Fibroblast of lung (primary cell): ENCODE data around the gene GCHFR. TPM values are rescaled to one million over a fixed set of nuclear protein-coding genes. Genes with fewer than 3 reads are reported as not detected.

Experiments used
- DNase-seq, 2 donors: peaks; one replicate each; pipeline versions ENCODE4 v3.0.0 to v3.0.0-alpha.2; 2010; ENCODE audit warnings: low read depth in 2 of 2
- H2AFZ ChIP-seq: 2 replicates; pipeline ENCODE4 v1.5.1; 2012; ENCODE audit warnings: low read length, control low read depth, inconsistent platforms
- H3K27ac ChIP-seq: 2 replicates; pipeline ENCODE4 v1.5.1; 2011; ENCODE audit warnings: low read length, control low read depth; ENCODE audit not compliant: insufficient read depth
- H3K27me3 ChIP-seq: 2 replicates; pipeline ENCODE4 v1.5.1; 2011; ENCODE audit warnings: mild to moderate bottlenecking, low read length; ENCODE audit not compliant: control insufficient read depth, insufficient read depth
- H3K36me3 ChIP-seq: 2 replicates; pipeline ENCODE4 v1.5.1; 2011; ENCODE audit warnings: low read length; ENCODE audit not compliant: control insufficient read depth, insufficient read depth
- H3K4me1 ChIP-seq: 2 replicates; pipeline ENCODE4 v1.5.1; 2011; ENCODE audit warnings: low read length; ENCODE audit not compliant: control insufficient read depth, insufficient read depth; ENCODE audit errors: extremely low read depth
- H3K4me2 ChIP-seq: 2 replicates; pipeline ENCODE4 v1.5.1; 2011; ENCODE audit warnings: low read length, control low read depth; ENCODE audit not compliant: insufficient read depth; ENCODE audit errors: extremely low read depth
- H3K4me3 ChIP-seq, 4 experiments: fragments of 200-600 bp in 1 of 4; sonication (generic) in 1 of 4; replicated peaks in 1 of 4; 2 replicates each; pipeline ENCODE4 v1.5.1; 2011 to 2016; ENCODE audit warnings: low read length in 4 of 4, low read depth in 3 of 4, mild to moderate bottlenecking in 3 of 4, control low read depth in 2 of 4, inconsistent platforms in 1 of 4, mixed read lengths in 1 of 4; ENCODE audit not compliant: insufficient read depth in 1 of 4; ENCODE audit errors: control extremely low read depth in 1 of 4
- H3K79me2 ChIP-seq: 2 replicates; pipeline ENCODE4 v1.5.1; 2012; ENCODE audit warnings: mild to moderate bottlenecking, low read length, inconsistent platforms; ENCODE audit not compliant: control insufficient read depth, insufficient read depth
- H3K9ac ChIP-seq: 2 replicates; pipeline ENCODE4 v1.5.1; 2011; ENCODE audit warnings: mild to moderate bottlenecking, low read length, control low read depth; ENCODE audit not compliant: insufficient read depth
- H3K9me3 ChIP-seq: 2 replicates; pipeline ENCODE4 v1.5.1; 2012; ENCODE audit warnings: low read depth, low read length; ENCODE audit not compliant: control insufficient read depth, insufficient read depth
- H4K20me1 ChIP-seq: 2 replicates; pipeline ENCODE4 v1.5.1; 2011; ENCODE audit warnings: low read length; ENCODE audit not compliant: control insufficient read depth, insufficient read depth; ENCODE audit errors: extremely low read depth
- EZH2 ChIP-seq: IDR thresholded peaks from 2 replicates; pipeline ENCODE4 v1.5.1; 2012; ENCODE audit warnings: low read length, control low read depth, mild to moderate bottlenecking; ENCODE audit errors: missing control alignments
- polyA plus RNA-seq, 2 donors: library from polyadenylated mRNA; depleted of rRNA in 1 of 2; stranded (reverse) in 1 of 2; unstranded in 1 of 2; fragments of >200 nt; gene quantifications; 2 replicates each; pipeline ENCODE4 v1.2.1, GENCODE V29; 2011 to 2012; ENCODE audit warnings: missing spikeins in 1 of 2
- total RNA-seq: library from RNA; depleted of rRNA; stranded (reverse); fragments of >200 nt; gene quantifications from 2 replicates; pipeline ENCODE4 v1.2.1, GENCODE V29; 2014
- TF ChIP-seq, protein P1 (sequence below), 2 donors: IDR thresholded peaks in 1 of 2; conservative IDR thresholded peaks in 1 of 2; 1 replicate in 1 of 2; 2 replicates in 1 of 2; pipeline ENCODE4 v1.5.1; 2011 to 2012; ENCODE audit warnings: low read length in 2 of 2, control low read depth in 1 of 2, inconsistent platforms in 1 of 2, low read depth in 1 of 2, mild to moderate bottlenecking in 1 of 2

The GCHFR gene
- total and polyA plus RNA-seq, 2 donors (not counting 1 experiment from before 2014, with no cell fraction given): 1.6 to 2.5 TPM

DNA sequence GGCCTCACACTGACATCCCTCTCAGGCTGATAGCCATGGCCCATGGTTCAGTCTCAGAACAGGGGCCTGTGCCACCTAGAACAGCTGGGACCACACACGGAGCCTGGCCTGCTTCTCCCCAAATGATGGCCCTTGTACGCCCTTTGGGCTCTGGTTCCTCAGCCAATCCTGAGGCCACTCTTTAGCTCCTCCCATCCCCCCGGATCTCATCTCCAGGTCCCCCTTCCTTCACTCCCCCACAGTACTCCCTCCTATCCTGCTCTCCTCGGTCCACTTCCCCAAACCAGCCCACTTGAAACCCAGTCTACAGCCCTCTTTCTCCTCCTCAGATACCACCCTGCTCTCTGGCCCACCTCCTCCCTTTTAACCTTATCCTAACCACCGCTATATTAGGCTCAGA is 25.3 kb downstream of the GCHFR start:
- Histone ChIP-seq H4K20me1 (no peaks in the 10 kb centered on the region), H3K79me2 (peaks cover 8% of the 10 kb centered on the region)

DNA sequence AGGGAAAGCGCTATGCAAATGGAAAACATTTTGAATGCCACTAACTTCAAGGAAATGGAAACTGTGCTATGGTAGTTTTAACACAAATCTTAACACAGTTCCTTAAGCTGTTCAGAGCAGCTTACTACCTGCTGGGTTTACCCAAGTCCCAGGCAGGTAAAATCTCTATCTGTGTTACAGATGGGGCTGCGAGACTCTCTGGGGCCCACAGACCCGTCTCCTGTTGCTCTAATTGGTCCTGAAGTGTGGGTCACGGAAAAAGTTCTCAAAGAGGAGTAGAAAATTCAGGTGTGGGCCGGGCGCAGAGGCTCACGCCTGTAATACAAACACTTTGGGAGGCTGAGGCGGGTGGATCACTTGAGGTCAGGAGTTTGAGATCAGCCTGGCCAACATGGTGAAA is 26.1 kb downstream of the GCHFR start:
- peaks cover 8% of the 10 kb centered on the region for H3K79me2 ChIP-seq
- no peak for TF ChIP-seq EZH2
- TF ChIP-seq, protein P1, sequence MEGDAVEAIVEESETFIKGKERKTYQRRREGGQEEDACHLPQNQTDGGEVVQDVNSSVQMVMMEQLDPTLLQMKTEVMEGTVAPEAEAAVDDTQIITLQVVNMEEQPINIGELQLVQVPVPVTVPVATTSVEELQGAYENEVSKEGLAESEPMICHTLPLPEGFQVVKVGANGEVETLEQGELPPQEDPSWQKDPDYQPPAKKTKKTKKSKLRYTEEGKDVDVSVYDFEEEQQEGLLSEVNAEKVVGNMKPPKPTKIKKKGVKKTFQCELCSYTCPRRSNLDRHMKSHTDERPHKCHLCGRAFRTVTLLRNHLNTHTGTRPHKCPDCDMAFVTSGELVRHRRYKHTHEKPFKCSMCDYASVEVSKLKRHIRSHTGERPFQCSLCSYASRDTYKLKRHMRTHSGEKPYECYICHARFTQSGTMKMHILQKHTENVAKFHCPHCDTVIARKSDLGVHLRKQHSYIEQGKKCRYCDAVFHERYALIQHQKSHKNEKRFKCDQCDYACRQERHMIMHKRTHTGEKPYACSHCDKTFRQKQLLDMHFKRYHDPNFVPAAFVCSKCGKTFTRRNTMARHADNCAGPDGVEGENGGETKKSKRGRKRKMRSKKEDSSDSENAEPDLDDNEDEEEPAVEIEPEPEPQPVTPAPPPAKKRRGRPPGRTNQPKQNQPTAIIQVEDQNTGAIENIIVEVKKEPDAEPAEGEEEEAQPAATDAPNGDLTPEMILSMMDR (conservative IDR thresholded peaks at IDR 0.05 in 1 of 2, IDR thresholded peaks at IDR 0.05 in 1 of 2; ENCODE audit: low read depth in 1 of 2, low read length in 2 of 2): no peak
- no peaks in the 10 kb centered on the region for H3K27me3 ChIP-seq
- H3K27ac ChIP-seq: no peak overlapping the region
- no peak for DNase-seq
- H3K36me3 ChIP-seq: no peaks in the 10 kb centered on the region
- H3K4me3 ChIP-seq: no peak overlapping the region
- no peaks in the 10 kb centered on the region for H4K20me1 ChIP-seq
- H3K4me2 ChIP-seq: no peak overlapping the region
- H3K9ac ChIP-seq: no peak overlapping the region
- H2AFZ ChIP-seq: no peak overlapping the region
- H3K9me3 ChIP-seq: no peaks in the 10 kb centered on the region
- H3K4me1 ChIP-seq: peaks cover 11% of the 10 kb centered on the region

More for the DNA sequence above, 25.3 kb downstream of the GCHFR start:
- Histone ChIP-seq H3K4me1 (peaks cover 11% of the 10 kb centered on the region), H3K36me3 (no peaks in the 10 kb centered on the region), H3K9ac (no peak overlapping the region), H3K4me3 (no peak overlapping the region), H3K27me3 (no peaks in the 10 kb centered on the region), H3K27ac (no peak overlapping the region), H3K4me2 (no peak overlapping the region), H3K9me3 (no peaks in the 10 kb centered on the region), H2AFZ (no peak overlapping the region)
- no peak for DNase-seq
- TF ChIP-seq, protein P1 (conservative IDR thresholded peaks at IDR 0.05 in 1 of 2, IDR thresholded peaks at IDR 0.05 in 1 of 2; ENCODE audit: low read depth in 1 of 2, low read length in 2 of 2): no peak
- TF ChIP-seq EZH2: no peak

DNA sequence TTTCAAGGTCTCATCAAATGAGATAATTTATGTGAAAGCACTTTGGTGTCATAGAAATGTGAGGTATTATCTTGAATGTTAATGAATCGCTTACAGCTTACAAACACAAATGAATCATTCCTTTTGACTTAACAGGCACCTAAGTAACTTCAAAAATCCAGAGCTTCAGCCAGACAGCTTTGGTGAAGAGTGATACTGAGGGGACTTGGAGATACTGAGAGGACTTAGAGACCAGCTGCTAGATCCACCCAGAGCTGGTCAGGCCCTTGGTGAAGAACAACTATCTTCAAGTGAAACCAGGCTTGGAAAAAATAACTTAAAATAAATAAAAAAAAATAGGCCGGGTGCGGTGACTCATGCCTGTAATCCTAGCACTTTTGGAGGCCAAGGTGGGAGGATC is 26.9 kb downstream of the GCHFR start:
- DNase-seq: peak in 1 of 2 donors; percentile 57
- H2AFZ ChIP-seq: no peak overlapping the region
- no peaks in the 10 kb centered on the region for H4K20me1 ChIP-seq
- no peak overlapping the region for H3K9ac ChIP-seq
- H3K27ac ChIP-seq: no peak overlapping the region
- peaks cover 8% of the 10 kb centered on the region for H3K79me2 ChIP-seq
- peaks cover 11% of the 10 kb centered on the region for H3K4me1 ChIP-seq
- H3K4me3 ChIP-seq: no peak overlapping the region
- no peaks in the 10 kb centered on the region for H3K27me3 ChIP-seq
- H3K4me2 ChIP-seq: no peak overlapping the region
- TF ChIP-seq EZH2: no peak
- TF ChIP-seq, protein P1 (conservative IDR thresholded peaks at IDR 0.05 in 1 of 2, IDR thresholded peaks at IDR 0.05 in 1 of 2; ENCODE audit: low read depth in 1 of 2, low read length in 2 of 2): no peak
- H3K9me3 ChIP-seq: no peaks in the 10 kb centered on the region
- H3K36me3 ChIP-seq: no peaks in the 10 kb centered on the region
